ENCODE results near the gene HEG1. TPM values are rescaled to one million over a fixed set of nuclear protein-coding genes. Genes with fewer than 3 reads are reported as not detected.
A peak's percentile ranks its signal among the peaks of the same experiment; 100 is the strongest.

HEG1 gene
- total and polyA plus RNA-seq, 2 of the 13 experiments (the other 11 are each of a cell fraction or from before 2014, with no cell fraction given): 10.7 to 18.2 TPM

GRCh38 chr3:125062904-125063618 lies 7.3 kb upstream of the HEG1 start (continued):
- TF ChIP-seq AHDC1 (CRISPR knock-in tag; IDR thresholded peaks at IDR 0.05; ENCODE audit: borderline replicate concordance) (peak; percentile 86), YY1 (IDR thresholded peaks at IDR 0.05; ENCODE audit: insufficient read depth, insufficient replicate concordance, low read depth, low read length) (no peak), ISL2 (CRISPR knock-in tag; IDR thresholded peaks at IDR 0.05) (peak; percentile 91), FOXK1 (CRISPR knock-in tag; IDR thresholded peaks at IDR 0.05; ENCODE audit: borderline replicate concordance, low read depth) (peak; percentile 74; the same call in 1 of the 2 replicates), CREB1 (IDR thresholded peaks at IDR 0.05) (no peak), CREB1 (CRISPR knock-in tag; IDR thresholded peaks at IDR 0.05) (peak; percentile 65), HOXA9 (CRISPR knock-in tag; IDR thresholded peaks at IDR 0.05; ENCODE audit: borderline replicate concordance) (no peak), ZSCAN22 (CRISPR knock-in tag; IDR thresholded peaks at IDR 0.05) (0 out of 2 replicates have a peak, but pooled peaks have one; percentile 30), RFXAP (CRISPR knock-in tag; IDR thresholded peaks at IDR 0.05; ENCODE audit: borderline replicate concordance) (0 out of 2 replicates have a peak, but pooled peaks have one; percentile 55), CSRNP1 (CRISPR knock-in tag; IDR thresholded peaks at IDR 0.05) (no peak), POGK (CRISPR knock-in tag; conservative IDR thresholded peaks at IDR 0.05) (peak; percentile 70), ZNF280D (CRISPR knock-in tag; IDR thresholded peaks at IDR 0.05) (0 out of 2 replicates have a peak, but pooled peaks have one; percentile 58), KMT2A (CRISPR knock-in tag; IDR thresholded peaks at IDR 0.05) (peak; percentile 23; the same call in 1 of the 2 replicates), RARA (CRISPR knock-in tag; IDR thresholded peaks at IDR 0.05) (peak; percentile 70), ZFP36L2 (CRISPR knock-in tag; IDR thresholded peaks at IDR 0.05) (no peak), ZNF614 (CRISPR knock-in tag; IDR thresholded peaks at IDR 0.05; ENCODE audit: borderline replicate concordance) (peak; percentile 76; the same call in 1 of the 2 replicates)

All from HepG2 (cell line).